ENCODE measurements around the gene PRRX2. TPM values are rescaled to one million over a fixed set of nuclear protein-coding genes. Genes with fewer than 3 reads are reported as not detected.

PRRX2 gene
- total and polyA plus RNA-seq, 2 of the 13 experiments (the other 11 are each of a cell fraction or from before 2014, with no cell fraction given): 0.05 TPM; not detected in 1

GRCh38 chr9:129737479-129738274 is 72.2 kb downstream of the PRRX2 start (continued):
- TF ChIP-seq, protein P1, sequence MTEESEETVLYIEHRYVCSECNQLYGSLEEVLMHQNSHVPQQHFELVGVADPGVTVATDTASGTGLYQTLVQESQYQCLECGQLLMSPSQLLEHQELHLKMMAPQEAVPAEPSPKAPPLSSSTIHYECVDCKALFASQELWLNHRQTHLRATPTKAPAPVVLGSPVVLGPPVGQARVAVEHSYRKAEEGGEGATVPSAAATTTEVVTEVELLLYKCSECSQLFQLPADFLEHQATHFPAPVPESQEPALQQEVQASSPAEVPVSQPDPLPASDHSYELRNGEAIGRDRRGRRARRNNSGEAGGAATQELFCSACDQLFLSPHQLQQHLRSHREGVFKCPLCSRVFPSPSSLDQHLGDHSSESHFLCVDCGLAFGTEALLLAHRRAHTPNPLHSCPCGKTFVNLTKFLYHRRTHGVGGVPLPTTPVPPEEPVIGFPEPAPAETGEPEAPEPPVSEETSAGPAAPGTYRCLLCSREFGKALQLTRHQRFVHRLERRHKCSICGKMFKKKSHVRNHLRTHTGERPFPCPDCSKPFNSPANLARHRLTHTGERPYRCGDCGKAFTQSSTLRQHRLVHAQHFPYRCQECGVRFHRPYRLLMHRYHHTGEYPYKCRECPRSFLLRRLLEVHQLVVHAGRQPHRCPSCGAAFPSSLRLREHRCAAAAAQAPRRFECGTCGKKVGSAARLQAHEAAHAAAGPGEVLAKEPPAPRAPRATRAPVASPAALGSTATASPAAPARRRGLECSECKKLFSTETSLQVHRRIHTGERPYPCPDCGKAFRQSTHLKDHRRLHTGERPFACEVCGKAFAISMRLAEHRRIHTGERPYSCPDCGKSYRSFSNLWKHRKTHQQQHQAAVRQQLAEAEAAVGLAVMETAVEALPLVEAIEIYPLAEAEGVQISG (CRISPR knock-in tag; IDR thresholded peaks at IDR 0.05): peak; percentile 47; the same call in 1 of the 2 replicates
- no peak for TF ChIP-seq ZFP41 (CRISPR knock-in tag; IDR thresholded peaks at IDR 0.05; ENCODE audit: borderline replicate concordance)
- no peak for TF ChIP-seq NFIC (IDR thresholded peaks at IDR 0.05; ENCODE audit: low read length)
- TF ChIP-seq CHD2 (IDR thresholded peaks at IDR 0.05; ENCODE audit: low read depth, low read length): no peak
- TF ChIP-seq ZMYM3 (CRISPR knock-in tag; IDR thresholded peaks at IDR 0.05): peak; percentile 44; the same call in 1 of the 2 replicates
- no peak for TF ChIP-seq ZFP36L2 (CRISPR knock-in tag; IDR thresholded peaks at IDR 0.05)
- no peak for TF ChIP-seq CBX2 (IDR thresholded peaks at IDR 0.05; ENCODE audit: low read depth, low read length)
- no peak for TF ChIP-seq CBX2 (CRISPR knock-in tag; IDR thresholded peaks at IDR 0.05; ENCODE audit: low read depth)
- TF ChIP-seq TBX2 (CRISPR knock-in tag; IDR thresholded peaks at IDR 0.05; ENCODE audit: borderline replicate concordance): no peak
- TF ChIP-seq, protein P2, sequence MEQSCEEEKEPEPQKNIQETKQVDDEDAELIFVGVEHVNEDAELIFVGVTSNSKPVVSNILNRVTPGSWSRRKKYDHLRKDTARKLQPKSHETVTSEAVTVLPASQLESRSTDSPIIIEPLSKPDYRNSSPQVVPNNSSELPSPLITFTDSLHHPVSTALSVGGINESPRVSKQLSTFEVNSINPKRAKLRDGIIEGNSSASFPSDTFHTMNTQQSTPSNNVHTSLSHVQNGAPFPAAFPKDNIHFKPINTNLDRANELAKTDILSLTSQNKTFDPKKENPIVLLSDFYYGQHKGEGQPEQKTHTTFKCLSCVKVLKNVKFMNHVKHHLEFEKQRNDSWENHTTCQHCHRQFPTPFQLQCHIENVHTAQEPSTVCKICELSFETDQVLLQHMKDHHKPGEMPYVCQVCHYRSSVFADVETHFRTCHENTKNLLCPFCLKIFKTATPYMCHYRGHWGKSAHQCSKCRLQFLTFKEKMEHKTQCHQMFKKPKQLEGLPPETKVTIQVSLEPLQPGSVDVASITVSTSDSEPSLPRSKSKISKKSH (CRISPR knock-in tag; IDR thresholded peaks at IDR 0.05; ENCODE audit: borderline replicate concordance): no peak; the same call in 1 of the 2 replicates
- TF ChIP-seq BORCS8-MEF2B (CRISPR knock-in tag; IDR thresholded peaks at IDR 0.05): peak; percentile 62; the same call in 1 of the 2 replicates
- TF ChIP-seq NFYB (CRISPR knock-in tag; IDR thresholded peaks at IDR 0.05): no peak
- TF ChIP-seq, protein P3, sequence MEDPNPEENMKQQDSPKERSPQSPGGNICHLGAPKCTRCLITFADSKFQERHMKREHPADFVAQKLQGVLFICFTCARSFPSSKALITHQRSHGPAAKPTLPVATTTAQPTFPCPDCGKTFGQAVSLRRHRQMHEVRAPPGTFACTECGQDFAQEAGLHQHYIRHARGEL (CRISPR knock-in tag; IDR thresholded peaks at IDR 0.05): no peak
- TF ChIP-seq, protein P4, sequence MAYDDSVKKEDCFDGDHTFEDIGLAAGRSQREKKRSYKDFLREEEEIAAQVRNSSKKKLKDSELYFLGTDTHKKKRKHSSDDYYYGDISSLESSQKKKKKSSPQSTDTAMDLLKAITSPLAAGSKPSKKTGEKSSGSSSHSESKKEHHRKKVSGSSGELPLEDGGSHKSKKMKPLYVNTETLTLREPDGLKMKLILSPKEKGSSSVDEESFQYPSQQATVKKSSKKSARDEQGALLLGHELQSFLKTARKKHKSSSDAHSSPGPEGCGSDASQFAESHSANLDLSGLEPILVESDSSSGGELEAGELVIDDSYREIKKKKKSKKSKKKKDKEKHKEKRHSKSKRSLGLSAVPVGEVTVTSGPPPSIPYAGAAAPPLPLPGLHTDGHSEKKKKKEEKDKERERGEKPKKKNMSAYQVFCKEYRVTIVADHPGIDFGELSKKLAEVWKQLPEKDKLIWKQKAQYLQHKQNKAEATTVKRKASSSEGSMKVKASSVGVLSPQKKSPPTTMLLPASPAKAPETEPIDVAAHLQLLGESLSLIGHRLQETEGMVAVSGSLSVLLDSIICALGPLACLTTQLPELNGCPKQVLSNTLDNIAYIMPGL (CRISPR knock-in tag; IDR thresholded peaks at IDR 0.05; ENCODE audit: borderline replicate concordance in 1 of 2, low read depth in 1 of 2): peak; percentile 71 to 83; a peak in 2 of 4 replicates
- TF ChIP-seq MED8 (CRISPR knock-in tag; IDR thresholded peaks at IDR 0.05; ENCODE audit: insufficient replicate concordance): no peak
- no peak for TF ChIP-seq CEBPZ (IDR thresholded peaks at IDR 0.05; ENCODE audit: low read length)
- no peak for TF ChIP-seq CHD4 (IDR thresholded peaks at IDR 0.05; ENCODE audit: borderline replicate concordance, low read length)
- TF ChIP-seq TCF7 (IDR thresholded peaks at IDR 0.05; ENCODE audit: low read depth): no peak
- peak; percentile 46 for TF ChIP-seq SAP130 (CRISPR knock-in tag; IDR thresholded peaks at IDR 0.05; ENCODE audit: low read depth)

All from HepG2 (cell line).